COLO668 (cell line): Measurements from ENCODE around the gene COG5.
"Not testable (repeated sequence)": the region's sequence is repeated elsewhere in the genome, so short reads cannot be mapped to it uniquely, and the experiment has no call there.

Experiments
- DNase-seq: peaks from one replicate; lab custom pipeline; 2025; ENCODE audit not compliant: unreplicated experiment; lab: John Stamatoyannopoulos, UW

Gene COG5

DNA sequence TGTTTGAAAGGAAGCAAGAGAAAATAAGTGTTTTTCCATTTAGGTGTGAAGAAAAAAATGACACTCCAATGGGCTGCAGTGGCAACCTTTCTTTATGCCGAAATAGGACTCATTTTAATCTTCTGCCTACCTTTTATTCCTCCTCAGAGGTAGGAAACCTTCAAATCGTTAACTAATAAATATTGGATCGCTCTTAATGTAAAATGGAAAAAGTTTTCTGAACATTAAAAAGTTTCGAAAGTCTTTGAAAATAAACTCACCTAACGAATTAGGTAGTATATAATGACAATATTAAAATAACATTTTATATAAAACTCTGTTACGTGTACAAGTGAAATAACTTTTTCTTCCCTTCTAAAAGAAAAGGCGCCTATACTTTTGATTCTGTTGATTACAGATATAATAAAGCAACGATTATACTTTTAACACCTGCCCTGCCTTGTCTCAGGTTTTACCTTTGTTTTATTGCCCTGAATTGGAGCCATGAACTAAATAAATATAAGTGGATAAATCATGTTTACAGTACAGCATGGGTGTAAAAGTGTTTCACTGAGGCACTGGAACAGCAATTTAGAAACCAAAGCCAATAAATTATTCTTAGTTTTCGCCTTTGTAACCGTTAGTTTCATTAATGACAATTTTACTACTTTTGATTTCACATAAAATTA, 17.1 kb upstream of the COG5 start:
- DNase-seq = no peak

DNA sequence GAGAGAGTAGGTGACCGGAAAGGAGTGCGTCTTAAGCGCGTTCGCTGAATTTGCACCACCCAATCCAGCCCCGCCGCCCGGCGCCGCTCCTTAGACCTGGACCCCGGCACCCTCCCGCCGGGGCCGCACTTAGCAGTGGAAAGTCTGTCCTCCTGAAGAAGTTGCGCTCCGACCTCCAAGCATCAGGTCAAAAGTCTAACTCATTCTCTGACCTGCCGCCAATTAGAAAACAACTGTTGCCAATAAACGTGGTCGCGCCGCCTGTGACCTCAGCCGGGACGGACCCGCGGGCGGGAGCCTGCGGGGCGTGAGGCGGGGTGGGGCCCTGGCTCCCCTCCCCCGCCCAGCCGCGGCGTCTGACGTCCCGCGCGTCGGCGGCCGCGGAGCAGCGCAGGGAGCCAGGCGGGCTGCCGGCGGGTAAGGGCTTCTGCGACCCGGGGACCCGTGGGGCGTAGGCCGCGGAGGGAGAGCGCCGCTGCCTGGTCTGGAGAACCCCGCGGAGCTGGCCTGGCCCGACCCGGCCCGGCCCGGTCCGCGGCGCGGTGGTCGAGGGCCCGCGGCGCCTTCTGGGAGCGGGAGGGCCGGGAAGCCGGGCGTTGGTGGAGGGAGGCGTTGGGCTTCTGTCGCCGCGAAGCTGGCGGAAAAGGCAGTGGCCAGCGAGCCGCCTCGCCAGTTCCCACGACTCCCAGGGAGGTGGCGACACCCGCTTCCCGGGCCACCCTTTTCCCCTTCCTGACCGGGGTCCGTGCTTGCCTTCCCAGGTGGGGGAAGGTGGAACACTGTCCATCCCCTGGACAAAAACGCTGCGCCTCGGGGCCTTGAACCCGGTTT, 16.4 kb upstream of the COG5 start, which contains the start of gene BCAP29:
Gene BCAP29, plus strand, starts transcription at position 362 of the 831 bp plus-strand sequence. CDS start 527 bp downstream, outside the sequence.
- peak; percentile 89 for DNase-seq

DNA sequence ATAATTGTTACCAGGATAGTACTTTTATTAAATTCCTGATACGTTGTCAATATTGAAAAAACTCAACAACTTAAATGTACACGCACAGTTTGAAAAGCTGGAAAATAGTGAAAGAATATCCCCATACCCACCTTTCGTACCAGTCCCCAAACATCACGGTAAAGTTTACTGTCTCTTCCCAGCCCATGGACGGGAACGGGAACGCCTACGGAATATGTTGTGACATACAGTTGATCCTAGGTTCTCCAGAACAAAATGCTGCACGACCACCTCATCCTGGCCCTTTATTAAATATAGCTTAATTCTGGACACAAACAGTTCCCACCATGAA, 15.8 kb upstream of the COG5 start:
- DNase-seq = no peak

DNA sequence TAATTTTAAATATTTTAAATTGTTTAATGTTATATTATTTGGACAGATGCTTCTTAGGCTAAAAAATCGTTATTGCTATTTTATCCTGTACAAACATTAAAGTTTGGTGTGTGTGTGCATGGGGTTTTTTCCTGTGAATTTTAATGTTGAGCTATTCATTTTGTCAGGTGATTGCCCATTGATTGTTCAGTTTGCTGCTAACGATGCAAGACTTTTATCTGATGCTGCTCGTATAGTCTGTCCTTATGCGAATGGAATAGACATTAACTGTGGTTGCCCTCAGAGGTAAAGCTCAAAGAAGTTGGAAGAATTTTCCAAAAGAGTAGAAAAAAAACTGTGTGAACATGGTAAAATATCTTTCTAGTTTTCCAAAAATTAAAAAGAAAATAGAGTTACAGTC, 9.8 kb upstream of the COG5 start:
- DNase-seq = no peak

DNA sequence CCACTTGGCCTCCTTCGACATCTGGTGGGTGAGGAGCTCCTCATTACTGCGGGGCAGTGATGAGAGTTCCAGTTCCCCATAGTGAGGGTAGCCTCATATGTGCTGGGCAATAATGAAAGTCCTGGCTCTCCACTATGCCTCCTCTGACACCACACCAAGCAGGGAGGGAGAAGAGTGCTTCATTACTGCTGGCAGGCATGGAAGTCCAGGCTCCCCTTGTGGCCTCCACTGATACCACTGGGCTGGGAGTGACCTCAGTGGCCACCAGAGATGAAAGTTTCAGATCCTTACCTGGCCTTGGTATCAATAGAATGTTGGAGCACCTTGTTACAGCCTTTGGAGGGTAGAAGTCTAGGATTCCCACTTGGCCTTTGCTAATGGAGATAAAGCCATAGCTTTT, 6.6 kb upstream of the COG5 start:
- no peak for DNase-seq

DNA sequence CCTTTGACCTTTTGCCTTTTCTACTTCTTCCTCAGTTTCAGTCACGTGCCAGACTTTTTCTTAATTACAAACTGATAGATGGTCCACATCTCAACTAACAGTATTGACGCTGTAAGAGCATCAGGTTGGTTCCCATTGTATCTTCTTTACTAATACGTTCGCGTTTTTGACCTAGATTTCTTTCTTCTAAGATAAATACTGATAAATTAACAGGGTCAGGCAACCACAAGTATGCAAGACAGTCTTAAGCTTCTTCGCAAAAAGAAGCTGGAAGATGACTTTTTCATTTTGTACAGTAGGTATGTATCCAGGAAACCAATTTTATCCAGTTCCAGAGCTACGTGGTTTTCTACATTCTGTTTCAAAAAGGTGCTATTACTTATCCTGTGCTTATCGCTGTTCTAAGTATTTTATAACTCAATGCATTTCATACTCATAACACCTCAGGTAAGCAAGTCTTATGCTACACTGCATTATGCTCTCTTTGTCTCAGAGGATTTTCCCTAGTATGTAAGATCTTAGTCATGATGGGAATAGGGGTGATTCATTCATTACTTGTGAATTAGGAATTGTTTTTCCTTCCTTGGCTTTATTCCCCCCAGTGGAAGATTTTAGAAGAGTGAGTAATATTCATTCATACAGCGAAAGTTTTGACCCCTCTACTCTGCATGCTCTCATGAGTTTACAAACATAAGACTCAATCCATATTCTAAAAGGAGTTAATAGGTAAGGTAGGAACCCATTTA, 1.0 kb upstream of the COG5 start:
- no peak for DNase-seq

DNA sequence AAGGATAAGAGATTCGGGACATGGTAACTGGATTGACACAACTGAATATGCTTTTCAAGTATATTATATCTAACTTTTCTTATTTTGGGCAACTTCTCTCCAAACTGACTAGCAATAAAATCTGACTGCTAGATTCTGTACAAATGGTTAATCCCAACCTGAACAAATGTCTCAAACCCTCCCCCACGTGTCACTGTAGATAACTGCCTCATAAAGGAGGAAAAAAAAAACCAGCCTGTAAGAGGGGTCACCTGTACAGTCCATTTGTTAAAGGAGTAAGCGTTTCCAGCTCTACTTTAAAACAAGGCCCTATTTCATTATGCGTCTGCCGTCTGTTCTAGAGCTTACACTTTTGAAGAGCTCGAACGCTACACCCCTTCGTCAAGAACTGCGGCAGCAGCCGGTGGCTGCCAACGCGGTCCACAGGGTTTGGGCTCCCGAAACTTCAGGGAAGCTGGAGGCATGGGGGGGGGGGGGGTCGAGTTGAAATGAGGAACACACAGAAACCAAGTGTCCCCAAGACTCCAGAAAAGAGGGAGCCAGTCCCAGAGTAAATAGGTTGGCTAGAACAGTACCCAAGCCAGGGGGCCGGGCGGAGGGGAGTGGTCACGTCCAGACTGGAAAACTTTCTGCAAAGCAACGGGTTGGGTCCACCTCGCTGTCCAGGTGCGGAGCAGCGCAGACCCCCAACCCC, 492 bp downstream of the COG5 start:
- DNase-seq = no peak

DNA sequence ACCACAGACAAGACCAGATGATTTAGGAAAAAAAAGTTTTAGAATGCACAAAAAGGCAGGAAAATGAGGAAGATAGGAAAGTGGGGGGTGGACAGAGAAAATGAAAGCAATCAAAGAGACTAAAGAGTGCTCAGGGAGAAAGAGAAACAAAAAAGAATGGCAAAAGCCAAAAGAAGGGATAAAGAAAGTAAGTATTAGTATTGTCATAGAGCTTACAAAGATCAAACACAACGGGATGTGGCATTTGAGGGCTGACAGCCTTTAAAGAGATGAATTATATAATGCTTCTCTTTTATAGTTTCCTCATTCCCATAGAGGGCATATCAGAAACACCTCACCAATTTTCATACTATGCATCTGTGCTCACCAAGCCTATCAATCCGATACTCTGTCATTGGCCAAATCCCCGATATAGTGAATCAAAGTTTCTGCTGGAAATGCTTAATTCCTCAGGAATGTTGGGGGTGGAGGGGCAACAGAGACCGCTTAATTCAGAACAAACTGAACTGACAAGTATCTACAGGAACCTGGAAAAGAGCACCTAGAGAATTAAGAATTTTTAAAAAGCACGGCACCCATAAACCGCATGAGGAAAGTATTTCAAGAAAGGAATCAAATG, 2.7 kb downstream of the COG5 start:
- DNase-seq = no peak

DNA sequence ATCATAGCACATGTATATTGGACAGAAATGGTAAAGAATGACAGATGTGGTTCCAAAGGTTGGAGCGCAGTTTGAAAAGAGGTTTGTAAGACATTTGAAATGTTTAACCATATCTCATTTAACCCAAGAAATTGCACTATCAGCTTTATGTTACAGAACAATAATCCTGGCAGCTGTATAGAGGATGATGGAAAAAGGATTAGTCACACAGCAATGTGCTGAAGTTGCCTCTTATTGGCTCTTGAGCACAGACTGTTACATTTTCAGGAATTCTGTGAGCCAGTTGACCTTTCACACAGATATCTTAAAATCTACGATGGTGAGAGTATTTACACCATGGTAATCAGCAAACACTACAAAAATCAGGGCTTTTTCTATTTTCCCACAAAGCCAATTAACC, 3.9 kb downstream of the COG5 start:
- DNase-seq = no peak

DNA sequence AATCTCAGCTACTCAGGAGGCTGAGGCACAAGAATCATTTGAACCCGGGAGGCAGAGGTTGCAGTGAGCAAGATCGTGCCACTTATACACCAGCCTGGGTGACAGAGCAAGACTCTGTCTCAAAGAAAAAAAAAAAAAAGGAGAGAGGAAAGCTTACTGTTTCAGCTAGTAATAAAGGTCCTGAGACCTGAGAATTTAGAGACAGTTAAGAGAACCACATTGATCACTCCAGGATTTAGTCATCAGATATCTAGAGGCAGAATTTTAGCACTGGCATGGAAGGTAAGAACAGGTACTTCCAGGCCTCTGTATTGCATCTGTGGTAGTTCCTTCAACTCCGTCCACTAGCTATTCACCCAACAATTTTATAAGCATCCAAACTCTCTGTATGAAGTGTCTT, 7.8 kb downstream of the COG5 start:
- DNase-seq = no peak

DNA sequence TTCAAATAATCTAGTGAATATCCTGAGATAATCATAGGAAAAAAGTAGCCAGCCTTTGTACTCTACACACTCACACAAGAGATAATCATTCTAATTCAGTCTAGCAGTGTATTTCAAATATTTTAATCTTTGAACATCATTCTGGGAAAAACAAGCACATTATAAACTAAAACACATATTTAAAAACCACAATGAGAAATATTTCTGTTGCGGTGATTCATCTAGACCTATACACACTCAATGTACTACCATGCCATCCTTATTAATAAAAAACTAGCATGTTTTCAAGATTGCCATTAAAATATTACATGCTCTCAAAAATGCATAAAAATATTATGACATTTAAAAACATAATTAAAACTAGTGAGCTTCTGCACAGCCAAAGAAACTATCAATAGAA, 11.8 kb downstream of the COG5 start:
- DNase-seq = no peak

DNA sequence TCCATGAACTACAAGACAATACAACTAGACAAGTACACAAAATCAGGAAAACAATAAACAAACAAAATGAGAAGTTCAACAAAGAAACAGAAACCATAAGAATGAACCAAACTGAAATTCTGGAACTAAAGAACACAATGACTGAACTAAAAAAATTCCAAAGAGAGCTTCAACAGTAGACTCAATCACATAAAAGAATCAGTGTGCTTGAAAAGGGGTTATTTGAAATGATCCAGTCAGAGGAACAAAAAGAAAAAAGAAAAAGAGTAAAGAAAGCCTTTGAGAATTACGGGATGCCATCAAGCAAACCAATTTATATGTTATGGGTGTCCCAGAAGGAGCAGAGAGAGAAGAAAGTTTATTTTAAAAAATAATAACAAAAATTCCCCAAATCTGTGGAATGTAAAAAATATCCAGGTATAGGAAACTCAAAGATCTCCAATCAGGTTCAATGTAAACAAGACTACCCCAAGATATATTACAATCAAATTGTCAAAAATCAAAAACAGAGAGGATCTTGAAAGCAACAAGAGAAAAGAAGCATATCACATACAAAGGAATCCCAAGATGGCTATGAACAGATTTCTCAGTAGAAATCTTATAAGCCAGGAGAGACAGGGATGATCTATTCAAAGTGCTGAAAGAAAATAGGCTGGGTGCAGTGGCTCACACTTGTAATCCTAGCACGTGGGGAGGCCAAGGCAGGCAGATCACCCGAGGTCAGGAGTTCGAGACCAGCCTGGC, 18.7 kb downstream of the COG5 start:
- no peak for DNase-seq

DNA sequence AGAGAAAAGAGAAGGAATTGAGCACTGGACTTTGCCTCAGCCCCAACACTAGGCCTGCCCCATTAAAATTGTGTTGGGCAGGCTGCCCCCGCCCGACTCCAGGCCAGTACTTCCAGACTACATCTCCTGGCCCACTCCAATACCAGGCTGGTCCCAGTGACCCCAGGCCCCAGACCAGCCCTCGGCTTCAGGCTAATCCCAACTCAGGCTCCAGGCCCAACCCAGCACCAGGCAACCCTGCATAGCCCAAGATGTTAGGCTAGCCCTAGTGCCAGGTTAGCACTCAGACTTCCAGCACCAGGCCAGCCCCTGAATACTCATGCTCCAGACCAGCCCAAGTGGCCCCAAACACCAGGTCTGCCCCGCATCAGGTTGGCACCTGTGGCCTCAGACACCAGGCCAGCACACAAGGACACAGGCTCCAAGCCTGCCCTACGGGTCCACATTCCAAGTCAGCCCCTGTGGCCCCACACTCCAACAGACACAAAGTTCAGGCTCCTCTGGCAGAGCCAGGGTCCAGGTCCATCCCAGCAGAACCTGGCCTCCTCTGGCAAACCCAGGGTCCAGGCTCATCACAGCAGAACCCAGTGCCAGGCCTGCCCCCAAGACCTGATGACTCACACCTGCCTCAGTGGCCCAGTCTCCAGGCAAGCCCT, 20.3 kb downstream of the COG5 start:
- DNase-seq = no peak

DNA sequence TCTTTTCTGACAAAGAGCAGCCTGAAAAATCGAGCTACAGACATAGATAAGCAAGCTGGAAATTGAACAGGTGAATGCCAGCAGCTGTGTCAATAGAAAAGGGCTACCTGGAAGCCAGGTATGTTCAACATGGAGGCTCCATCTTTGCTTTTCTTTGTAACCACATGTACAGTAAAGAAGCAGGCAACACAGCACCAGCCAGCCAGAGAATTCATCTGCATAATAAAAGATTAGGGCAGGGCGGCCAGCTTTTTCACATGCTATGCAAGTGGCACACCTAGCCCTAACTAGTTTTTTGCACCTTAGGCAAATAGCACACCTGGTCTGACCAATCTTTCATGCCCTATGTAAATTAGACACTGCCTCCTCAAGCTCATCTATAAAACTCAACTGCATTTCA, 25.7 kb downstream of the COG5 start:
- DNase-seq = peak; percentile 72

DNA sequence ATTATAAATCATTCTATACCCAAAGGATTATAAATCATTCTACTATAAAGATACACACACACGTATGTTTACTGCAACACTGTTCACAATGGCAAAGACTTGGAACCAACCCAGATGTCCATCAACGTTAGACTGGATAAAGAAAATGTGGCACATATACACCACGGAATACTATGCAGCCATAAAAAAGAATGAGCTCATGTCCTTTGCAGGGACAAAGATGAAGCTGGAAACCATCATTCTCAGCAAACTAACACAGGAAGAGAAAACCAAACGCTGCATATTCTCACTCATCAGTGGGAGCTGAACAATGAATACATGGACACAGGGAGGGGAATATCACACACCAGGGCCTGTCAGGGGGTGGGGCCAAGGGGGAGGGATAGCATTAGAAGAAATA, 26.5 kb downstream of the COG5 start:
- DNase-seq = not testable (repeated sequence)

DNA sequence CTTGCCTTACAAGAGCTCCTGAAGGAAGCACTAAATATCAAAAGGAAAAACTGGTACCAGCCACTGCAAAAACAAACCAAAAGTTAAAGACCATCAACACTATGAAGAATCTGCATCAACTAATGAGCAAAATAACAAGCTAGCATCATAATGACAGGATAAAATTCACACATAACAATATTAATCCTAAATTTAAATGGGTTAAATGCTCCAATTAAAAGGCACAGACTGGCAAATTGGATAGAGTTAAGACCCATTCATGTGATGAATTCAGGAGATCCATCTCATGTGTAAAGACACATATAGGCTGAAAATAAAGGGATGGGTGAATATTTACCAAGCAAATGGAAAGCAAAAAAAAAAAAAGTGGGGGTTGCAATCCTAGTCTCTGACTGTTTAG, 29.6 kb downstream of the COG5 start:
- DNase-seq = no peak

DNA sequence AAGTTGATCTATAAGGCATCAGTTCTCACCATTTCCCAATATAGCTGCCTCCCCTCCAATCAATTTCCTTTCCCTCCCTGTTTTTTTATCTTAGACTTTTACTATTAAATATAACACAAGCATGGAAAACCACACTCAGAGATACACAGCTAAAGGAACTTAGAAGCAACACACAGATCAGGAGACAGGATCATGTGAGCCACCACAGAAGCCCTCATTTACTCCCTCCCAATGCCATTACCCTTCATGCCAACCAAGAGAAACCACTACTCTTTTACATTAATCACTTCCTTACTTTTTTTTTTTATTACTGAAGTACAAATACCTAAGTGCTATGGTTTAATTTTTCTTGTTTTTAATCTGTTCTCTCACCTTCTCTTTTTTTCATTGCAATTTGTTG, 33.0 kb downstream of the COG5 start:
- DNase-seq = no peak

DNA sequence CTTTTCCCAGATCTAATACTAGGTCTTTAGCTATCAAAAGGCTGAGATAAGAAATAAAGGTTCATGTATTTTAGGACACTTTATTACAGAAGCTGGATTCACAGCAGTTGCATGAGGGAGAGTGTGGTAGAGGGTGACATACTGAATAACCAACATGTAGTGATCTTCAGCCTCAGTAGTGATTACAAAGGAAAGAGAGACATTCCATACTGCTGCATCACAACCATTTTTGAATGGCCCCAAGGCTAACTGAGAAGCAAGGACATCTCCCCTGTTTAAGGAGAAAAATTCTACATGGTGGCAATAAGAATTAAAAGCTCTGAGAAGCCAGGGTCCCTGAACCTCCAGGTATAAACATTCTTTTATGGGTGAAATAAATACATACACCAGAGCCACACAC, 35.3 kb downstream of the COG5 start:
- DNase-seq = no peak

DNA sequence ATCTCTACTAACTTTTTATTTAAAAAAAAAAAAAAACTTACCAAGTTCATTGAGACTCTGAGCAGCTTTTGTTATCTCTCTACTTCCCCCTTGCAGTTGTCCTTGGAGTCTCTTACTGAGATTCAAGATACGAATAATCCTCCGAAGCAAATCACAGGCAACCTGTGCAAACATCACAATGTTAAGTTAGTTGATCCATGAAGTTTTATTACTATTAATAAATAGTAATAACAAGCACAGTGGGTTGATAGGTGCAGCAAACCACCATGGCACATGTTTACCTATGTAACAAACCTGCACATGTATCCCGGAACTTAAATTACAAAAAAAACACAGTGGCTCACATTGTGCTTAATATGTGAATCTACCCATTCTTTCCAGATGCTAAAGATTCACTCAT, 36.5 kb downstream of the COG5 start:
- DNase-seq = no peak

DNA sequence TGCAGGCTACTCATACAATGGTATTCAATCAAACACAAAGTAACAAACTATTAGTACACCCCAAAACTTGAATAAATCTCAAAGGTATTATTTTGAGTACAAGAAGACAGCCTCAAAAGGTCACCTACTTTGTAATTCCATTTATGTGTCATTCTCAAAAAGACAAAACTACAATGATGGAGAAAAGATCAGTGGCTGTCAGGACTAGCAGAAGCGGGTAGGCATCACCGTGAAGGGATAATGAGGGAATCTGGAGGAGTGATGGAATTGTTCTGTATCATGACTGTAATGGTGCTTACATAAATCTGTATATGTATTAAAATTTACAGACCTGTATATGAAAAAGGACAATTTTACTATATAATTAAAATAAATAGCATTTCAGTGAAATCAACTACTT, 37.0 kb downstream of the COG5 start:
- DNase-seq = no peak
